AG10803 (cell line): ENCODE measurements around the gene SHC2.

Source experiments
- DNase-seq: peaks from one replicate; pipeline ENCODE4 v3.0.0; 2010; ENCODE audit warnings: low read depth
- H3K4me3 ChIP-seq: 2 replicates; pipeline ENCODE4 v1.5.1; 2011; ENCODE audit warnings: mild to moderate bottlenecking, low read length, control low read depth
- CTCF ChIP-seq: conservative IDR thresholded peaks from 2 replicates; pipeline ENCODE4 v1.5.1; 2011; ENCODE audit warnings: mild to moderate bottlenecking, low read length, control low read depth, inconsistent platforms

SHC2 gene

DNA sequence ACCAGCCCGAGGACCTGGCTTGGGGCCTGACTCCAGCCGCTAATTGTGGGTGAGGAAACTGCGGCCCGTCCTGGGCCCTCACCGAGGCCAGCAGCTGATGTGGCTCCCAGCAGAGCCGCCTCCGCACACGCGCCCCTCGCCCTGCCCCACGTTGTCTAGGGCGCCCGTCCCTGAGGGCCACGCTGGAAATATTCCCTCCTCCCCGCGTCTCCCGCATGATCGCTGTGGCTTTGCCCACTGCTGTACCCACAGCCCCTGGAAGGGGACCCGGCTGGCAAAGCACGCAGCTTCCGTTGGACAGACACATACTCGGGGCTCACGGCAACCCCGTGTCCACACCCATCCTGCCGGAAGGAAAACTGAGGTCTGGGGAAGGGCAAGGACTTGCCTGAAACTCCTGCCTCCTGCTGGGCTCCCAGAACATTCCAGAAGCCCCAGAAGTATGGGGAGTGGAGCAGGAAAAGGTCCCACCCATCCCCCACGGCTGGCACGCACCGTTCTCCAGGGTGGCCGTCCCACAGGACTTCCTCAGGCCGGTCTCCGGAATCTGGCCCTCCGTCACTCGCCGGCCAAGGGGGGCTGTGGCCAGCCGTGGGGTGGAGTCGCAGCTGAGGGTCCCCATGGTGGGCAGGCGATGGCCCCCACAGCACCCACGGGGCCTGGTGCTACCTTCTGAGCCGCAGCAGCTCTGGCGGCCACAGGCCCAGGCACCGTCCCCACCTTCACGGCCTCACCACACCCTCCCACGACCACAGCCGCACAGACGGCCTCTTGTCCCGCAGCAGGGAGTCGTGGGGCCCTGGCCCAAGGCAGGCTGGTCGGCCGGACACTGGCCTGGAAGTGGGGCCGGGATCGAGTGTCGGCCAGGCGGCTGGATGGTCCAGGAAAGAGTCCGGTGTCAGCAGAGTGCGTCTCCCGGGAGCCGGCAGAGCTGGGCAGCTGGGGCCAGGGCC is 13.6 kb upstream of the SHC2 start:
- DNase-seq = no peak
- no peak overlapping the region for H3K4me3 ChIP-seq
- TF ChIP-seq CTCF = no peak

DNA sequence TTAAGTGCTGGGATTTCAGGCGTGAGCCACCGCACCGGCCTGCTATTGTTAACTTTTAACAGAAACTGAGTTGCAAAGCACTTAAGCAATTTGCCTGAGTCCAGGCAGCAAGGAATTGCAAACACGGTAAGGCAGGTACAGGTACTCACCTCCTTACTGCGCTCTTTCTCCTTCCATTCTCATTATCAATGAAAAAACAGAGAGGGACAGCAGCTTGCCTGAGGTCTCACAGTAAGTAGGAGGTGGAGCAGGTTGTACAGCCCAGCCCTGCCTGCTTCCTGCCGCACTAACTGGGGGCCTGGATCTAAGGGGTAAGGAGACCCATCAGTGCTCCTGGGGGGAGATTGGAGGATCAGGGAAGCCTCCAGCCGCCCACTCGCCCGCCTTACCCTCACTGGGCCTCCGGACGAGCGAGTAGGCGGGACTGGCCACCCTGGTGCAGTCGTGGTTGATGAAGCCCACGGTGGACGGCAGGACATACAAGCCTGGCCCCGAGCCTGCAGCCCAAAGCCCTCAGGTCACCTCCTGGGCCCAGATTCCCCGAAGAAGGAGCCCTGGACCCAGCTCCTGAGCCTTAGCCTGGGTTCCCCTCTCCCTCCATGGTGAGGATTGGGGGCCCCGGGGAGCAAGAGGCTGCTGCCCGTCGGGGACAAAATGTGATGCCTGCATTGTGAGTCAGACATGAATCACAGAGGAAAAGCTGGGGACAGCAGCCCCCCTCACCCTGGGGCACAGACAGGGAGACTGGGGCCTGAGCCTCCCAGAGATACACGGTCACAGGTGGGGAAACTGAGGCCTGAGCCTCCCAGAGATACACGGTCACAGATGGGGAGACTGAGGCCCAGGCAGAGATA is 11.4 kb upstream of the SHC2 start:
- TF ChIP-seq CTCF = no peak
- no peak for DNase-seq
- H3K4me3 ChIP-seq = no peak overlapping the region

DNA sequence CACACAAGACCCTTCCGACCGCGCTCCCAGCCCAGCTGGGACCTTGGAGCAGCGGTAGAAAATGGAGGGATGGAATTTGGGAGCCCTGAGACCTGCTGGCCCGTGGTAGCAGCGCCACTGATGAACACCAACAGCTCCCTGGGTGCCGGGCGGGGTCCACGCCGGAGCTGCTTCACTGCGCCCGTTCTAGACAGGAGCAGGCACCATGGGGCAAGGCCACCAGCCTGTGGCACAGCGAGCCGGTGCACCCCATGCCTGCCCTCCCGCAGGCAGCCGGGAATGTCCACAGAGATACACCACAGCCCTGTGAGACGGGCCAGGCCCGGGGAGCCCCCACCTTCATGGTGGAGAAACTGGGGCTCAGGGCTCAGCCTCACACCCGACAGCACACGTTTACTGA is 9.9 kb upstream of the SHC2 start:
- no peak for TF ChIP-seq CTCF

DNA sequence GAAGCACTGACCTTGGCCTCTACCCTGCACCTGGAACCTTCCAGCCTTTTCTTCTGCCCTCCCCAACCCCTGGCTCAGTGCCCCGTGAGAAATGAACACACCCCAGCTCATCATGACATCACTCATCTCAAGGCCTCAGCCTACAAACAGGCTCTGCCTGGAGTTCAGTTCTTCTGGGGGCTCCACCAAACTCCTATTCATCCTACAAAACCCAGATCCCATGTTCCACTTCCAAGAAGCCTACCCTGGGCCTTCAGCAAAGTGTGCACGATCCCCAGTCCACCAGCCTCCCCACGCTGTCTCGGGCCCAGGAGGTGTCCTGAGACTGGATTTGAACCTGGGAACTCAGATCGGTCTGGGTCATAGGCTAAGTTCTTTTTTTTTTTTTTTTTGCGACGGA is 9.0 kb upstream of the SHC2 start:
- no peak for DNase-seq
- TF ChIP-seq CTCF = no peak
- H3K4me3 ChIP-seq = no peak overlapping the region

More for the DNA sequence above, 9.9 kb upstream of the SHC2 start:
- no peak overlapping the region for H3K4me3 ChIP-seq
- no peak for DNase-seq

DNA sequence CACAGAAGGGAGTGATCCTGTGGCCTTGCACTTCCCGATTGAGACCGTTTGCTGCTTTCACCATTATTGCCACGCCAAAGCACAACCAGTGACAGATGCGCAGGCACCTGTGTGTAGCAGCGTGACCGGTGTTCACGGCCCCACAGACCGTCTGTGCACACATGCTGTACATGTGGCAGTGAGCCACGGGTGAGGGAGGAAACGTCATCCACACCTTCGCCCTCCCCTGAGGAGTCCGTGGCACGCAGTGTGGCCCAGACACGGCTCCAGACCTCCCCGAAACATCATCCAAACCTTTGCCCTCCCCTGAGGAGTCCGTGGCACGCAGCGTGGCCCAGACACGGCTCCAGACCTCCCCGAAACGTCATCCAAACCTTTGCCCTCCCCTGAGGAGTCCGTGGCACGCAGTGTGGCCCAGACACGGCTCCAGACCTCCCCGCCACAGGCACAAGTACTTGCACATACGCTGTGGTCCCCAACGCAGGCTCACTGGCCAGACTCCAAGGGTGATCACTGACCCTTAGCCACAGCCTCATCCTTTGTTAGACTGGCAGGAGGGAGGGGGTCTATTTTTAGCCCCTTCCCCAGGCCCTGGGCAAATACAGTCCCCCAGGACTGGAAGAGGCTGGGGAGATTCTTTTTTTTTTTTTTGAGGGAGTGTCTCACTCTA is 7.9 kb upstream of the SHC2 start:
- TF ChIP-seq CTCF = no peak
- H3K4me3 ChIP-seq = no peak overlapping the region
- DNase-seq = no peak

DNA sequence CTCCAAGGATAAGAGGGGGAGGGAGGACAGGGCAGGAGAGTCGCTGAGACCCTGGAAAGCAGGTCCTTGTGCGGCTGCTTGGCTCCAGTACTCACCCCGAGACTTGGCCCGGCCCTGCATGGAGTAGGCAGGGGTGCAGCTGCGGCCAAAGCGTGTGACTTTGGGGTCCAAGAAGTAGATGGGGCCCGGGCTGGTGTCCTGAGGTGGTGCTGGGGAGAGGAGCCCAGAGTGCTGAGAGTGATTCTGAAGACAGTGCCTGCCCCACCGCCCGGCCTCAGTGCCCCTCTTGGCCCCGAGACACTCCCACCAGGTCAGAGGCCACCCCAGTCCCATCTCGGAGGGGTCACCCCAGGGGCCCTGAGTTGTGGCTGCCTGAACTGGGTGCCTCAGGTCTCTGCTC is 6.7 kb upstream of the SHC2 start:
- no peak for DNase-seq
- no peak for TF ChIP-seq CTCF
- no peak overlapping the region for H3K4me3 ChIP-seq
